HepG2 (cell line): ENCODE results near the gene TMEM120A. TPM values are rescaled to one million over a fixed set of nuclear protein-coding genes. Genes with fewer than 3 reads are reported as not detected.

Source experiments
- CBFB ChIP-seq: sonication (generic); formaldehyde crosslinking; IDR thresholded peaks from 2 replicates; pipeline ENCODE4 v1.4.0; 2020; ENCODE audit warnings: missing genetic modification reagents
- CREB1 ChIP-seq, 2 experiments: fragments of 450-650 bp in 1 of 2; IDR thresholded peaks; 2 replicates each; pipeline ENCODE4 v1.6.1; 2016 to 2017; ENCODE audit warnings: control low read depth in 1 of 2, mild to moderate bottlenecking in 1 of 2, missing compliant biosample characterization in 1 of 2, missing genetic modification characterization in 1 of 2
- CTCF ChIP-seq: sonication (generic); formaldehyde crosslinking; IDR thresholded peaks from 2 replicates; pipeline ENCODE4 v1.5.0; 2020; ENCODE audit warnings: mild to moderate bottlenecking, missing genetic modification reagents, moderate library complexity
- E2F2 ChIP-seq: sonication (generic); formaldehyde crosslinking; IDR thresholded peaks from 2 replicates; pipeline ENCODE4 v1.4.0; 2020; ENCODE audit warnings: missing genetic modification reagents, borderline replicate concordance
- ELF3 ChIP-seq: IDR thresholded peaks from 2 replicates; pipeline ENCODE4 v1.6.1; 2016; ENCODE audit warnings: missing genetic modification reagents, missing compliant biosample characterization
- EZH2 ChIP-seq: conservative IDR thresholded peaks from 2 replicates; pipeline ENCODE4 v1.6.1; 2012; ENCODE audit warnings: mild to moderate bottlenecking, low read depth, low read length, moderate library complexity
- FLYWCH1 ChIP-seq: sonication (generic); formaldehyde crosslinking; IDR thresholded peaks from 2 replicates; pipeline ENCODE4 v1.8.1; 2023; ENCODE audit warnings: mild to moderate bottlenecking, missing genetic modification reagents
- GTF3A ChIP-seq: sonication (generic); formaldehyde crosslinking; conservative IDR thresholded peaks from 2 replicates; pipeline ENCODE4 v1.4.0; 2020; ENCODE audit warnings: mild to moderate bottlenecking, missing genetic modification reagents
- HMGXB3 ChIP-seq: sonication (generic); formaldehyde crosslinking; IDR thresholded peaks from 2 replicates; pipeline ENCODE4 v1.4.0; 2020; ENCODE audit warnings: missing genetic modification reagents, borderline replicate concordance
- HNRNPLL ChIP-seq: fragments of 200-400 bp; formaldehyde crosslinking; IDR thresholded peaks from 2 replicates; pipeline ENCODE4 v1.6.1; 2017; ENCODE audit warnings: mild to moderate bottlenecking, low read depth, low read length; ENCODE audit not compliant: poor library complexity, severe bottlenecking
- MAFF ChIP-seq: IDR thresholded peaks from 2 replicates; pipeline ENCODE4 v1.6.1; 2011; ENCODE audit warnings: low read depth, low read length, improper control_type of control experiment
- NCOR1 ChIP-seq: fragments of 200-600 bp; sonication (generic); IDR thresholded peaks from 2 replicates; pipeline ENCODE4 v1.7.0; 2017; ENCODE audit warnings: antibody characterized with exemption, low read length, borderline replicate concordance
- NKX3-1 ChIP-seq: sonication (generic); formaldehyde crosslinking; IDR thresholded peaks from 2 replicates; pipeline ENCODE4 v1.5.0; 2020; ENCODE audit warnings: missing genetic modification reagents
- PCBP1 ChIP-seq: fragments of 200-400 bp; formaldehyde crosslinking; IDR thresholded peaks from 2 replicates; pipeline ENCODE4 v1.6.1; 2017; ENCODE audit warnings: mild to moderate bottlenecking, low read depth, low read length, borderline replicate concordance
- SP1 ChIP-seq, 2 experiments: fragments of 450-650 bp in 1 of 2; sonication (generic) in 1 of 2; formaldehyde crosslinking in 1 of 2; IDR thresholded peaks; 2 replicates each; pipeline versions ENCODE4 v1.4.0 to v1.6.1; 2016 to 2020; ENCODE audit warnings: missing genetic modification reagents in 1 of 2
- TAF15 ChIP-seq: fragments of 200-400 bp; formaldehyde crosslinking; IDR thresholded peaks from one replicate; pipeline ENCODE4 v1.6.1; 2018; ENCODE audit warnings: mild to moderate bottlenecking, low read depth, low read length; ENCODE audit not compliant: poor library complexity, severe bottlenecking
- THAP11 ChIP-seq: IDR thresholded peaks from 2 replicates; pipeline ENCODE4 v1.6.1; 2016; ENCODE audit warnings: missing biosample characterization, missing genetic modification reagents
- TOPORS ChIP-seq: sonication (generic); formaldehyde crosslinking; IDR thresholded peaks from 2 replicates; pipeline ENCODE4 v1.8.0; 2023; ENCODE audit warnings: mild to moderate bottlenecking, missing genetic modification reagents
- U2AF1 ChIP-seq: fragments of 200-400 bp; formaldehyde crosslinking; optimal IDR thresholded peaks from 2 replicates; pipeline ENCODE3; 2017; ENCODE audit warnings: mild to moderate bottlenecking, low read depth, low read length
- ZBTB42 ChIP-seq: sonication (generic); formaldehyde crosslinking; IDR thresholded peaks from 2 replicates; pipeline ENCODE4 v1.5.0; 2020; ENCODE audit warnings: mild to moderate bottlenecking, missing genetic modification reagents
- ZNF292 ChIP-seq: sonication (generic); formaldehyde crosslinking; IDR thresholded peaks from 2 replicates; pipeline ENCODE4 v1.8.1; 2022; ENCODE audit warnings: mild to moderate bottlenecking, low read depth, missing genetic modification reagents, borderline replicate concordance
- ZNF550 ChIP-seq: sonication (generic); formaldehyde crosslinking; IDR thresholded peaks from 2 replicates; pipeline ENCODE4 v1.4.0; 2020; ENCODE audit warnings: mild to moderate bottlenecking, missing genetic modification reagents, borderline replicate concordance
- polyA plus RNA-seq, 8 experiments: library from polyadenylated mRNA; depleted of rRNA in 3 of 8; stranded (reverse) in 7 of 8; unstranded in 1 of 8; fragments of >200 nt; fragmentation: Illumina TruSeq in 4 of 8; extraction: Trizol in 4 of 8; gene quantifications; 2 replicates each; pipeline versions ENCODE4 v1.2.1 to v1.2.3, GENCODE V29; 2011 to 2016; ENCODE audit warnings: low read depth in 4 of 8, missing spikeins in 1 of 8, mixed read lengths in 1 of 8; ENCODE audit not compliant: insufficient read depth in 1 of 8
- total RNA-seq, 5 experiments: library from RNA; depleted of rRNA; stranded (reverse); fragments of >200 nt; fragmentation: Illumina TruSeq; extraction: Trizol; gene quantifications; 2 replicates each; pipeline ENCODE4 v1.2.3, GENCODE V29; 2016; ENCODE audit warnings: low read depth in 1 of 5

Gene TMEM120A
- total and polyA plus RNA-seq, 2 of the 13 experiments (the other 11 are each of a cell fraction or from before 2014, with no cell fraction given): 40.3 to 102 TPM

- TF ChIP-seq EZH2 (no peak), GTF3A (CRISPR knock-in tag) (no peak), MAFF (no peak), ZNF550 (CRISPR knock-in tag) (no peak), TOPORS (CRISPR knock-in tag) (no peak), CBFB (CRISPR knock-in tag) (no peak), FLYWCH1 (CRISPR knock-in tag) (no peak), NKX3-1 (CRISPR knock-in tag) (no peak), CTCF (CRISPR knock-in tag) (no peak), TAF15 (no peak), E2F2 (no peak), ZNF292 (CRISPR knock-in tag) (no peak; the same call in 1 of the 2 replicates), SP1 (IDR thresholded peaks at IDR 0.05) (no peak), SP1 (CRISPR knock-in tag; IDR thresholded peaks at IDR 0.05) (no peak), CREB1 (IDR thresholded peaks at IDR 0.05) (no peak), CREB1 (CRISPR knock-in tag; IDR thresholded peaks at IDR 0.05) (peak; percentile 22; the same call in 1 of the 2 replicates), THAP11 (no peak), HNRNPLL (no peak), HMGXB3 (CRISPR knock-in tag) (no peak), ELF3 (no peak), ZBTB42 (CRISPR knock-in tag) (no peak), PCBP1 (no peak), U2AF1 (no peak), NCOR1 (peak; percentile 39; the same call in 1 of the 2 replicates)
These were observed 31.6 kb downstream of the TMEM120A start (continued) for GRCh38 chr7:75962607-75963380.
